ENCODE measurements around the gene NRXN3. TPM values are rescaled to one million over a fixed set of nuclear protein-coding genes. Genes with fewer than 3 reads are reported as not detected.

NRXN3 gene
- total and polyA plus RNA-seq, 2 experiments from 2014 or later = 1.0 to 1.8 TPM

- no peak for TF ChIP-seq CREB1 (CRISPR knock-in tag; IDR thresholded peaks at IDR 0.05; ENCODE audit: low read depth)
- TF ChIP-seq ZNF331 (CRISPR knock-in tag; IDR thresholded peaks at IDR 0.05; ENCODE audit: low read depth) = no peak
- TF ChIP-seq REST (IDR thresholded peaks at IDR 0.05; ENCODE audit: unreplicated experiment) = no peak
- no peak for TF ChIP-seq ZNF114 (CRISPR knock-in tag; IDR thresholded peaks at IDR 0.05)
- TF ChIP-seq EZH2 (IDR thresholded peaks at IDR 0.05; ENCODE audit: low read depth, unreplicated experiment) = no peak
Measured at GRCh38 chr14:79352076-79352630, 1182.0 kb downstream of the NRXN3 start (continued).

- no peaks in the 10 kb centered on the region for H3K36me3 Mint-ChIP-seq (ENCODE audit: low read depth)
- no peak overlapping the region for H3K27ac ChIP-seq (ENCODE audit: low read depth)
- H3K4me1 ChIP-seq (ENCODE audit: insufficient read depth) = 0 out of 2 replicates have a peak, but pooled peaks cover 6% of the 10 kb centered on the region
- TF ChIP-seq, protein P1, sequence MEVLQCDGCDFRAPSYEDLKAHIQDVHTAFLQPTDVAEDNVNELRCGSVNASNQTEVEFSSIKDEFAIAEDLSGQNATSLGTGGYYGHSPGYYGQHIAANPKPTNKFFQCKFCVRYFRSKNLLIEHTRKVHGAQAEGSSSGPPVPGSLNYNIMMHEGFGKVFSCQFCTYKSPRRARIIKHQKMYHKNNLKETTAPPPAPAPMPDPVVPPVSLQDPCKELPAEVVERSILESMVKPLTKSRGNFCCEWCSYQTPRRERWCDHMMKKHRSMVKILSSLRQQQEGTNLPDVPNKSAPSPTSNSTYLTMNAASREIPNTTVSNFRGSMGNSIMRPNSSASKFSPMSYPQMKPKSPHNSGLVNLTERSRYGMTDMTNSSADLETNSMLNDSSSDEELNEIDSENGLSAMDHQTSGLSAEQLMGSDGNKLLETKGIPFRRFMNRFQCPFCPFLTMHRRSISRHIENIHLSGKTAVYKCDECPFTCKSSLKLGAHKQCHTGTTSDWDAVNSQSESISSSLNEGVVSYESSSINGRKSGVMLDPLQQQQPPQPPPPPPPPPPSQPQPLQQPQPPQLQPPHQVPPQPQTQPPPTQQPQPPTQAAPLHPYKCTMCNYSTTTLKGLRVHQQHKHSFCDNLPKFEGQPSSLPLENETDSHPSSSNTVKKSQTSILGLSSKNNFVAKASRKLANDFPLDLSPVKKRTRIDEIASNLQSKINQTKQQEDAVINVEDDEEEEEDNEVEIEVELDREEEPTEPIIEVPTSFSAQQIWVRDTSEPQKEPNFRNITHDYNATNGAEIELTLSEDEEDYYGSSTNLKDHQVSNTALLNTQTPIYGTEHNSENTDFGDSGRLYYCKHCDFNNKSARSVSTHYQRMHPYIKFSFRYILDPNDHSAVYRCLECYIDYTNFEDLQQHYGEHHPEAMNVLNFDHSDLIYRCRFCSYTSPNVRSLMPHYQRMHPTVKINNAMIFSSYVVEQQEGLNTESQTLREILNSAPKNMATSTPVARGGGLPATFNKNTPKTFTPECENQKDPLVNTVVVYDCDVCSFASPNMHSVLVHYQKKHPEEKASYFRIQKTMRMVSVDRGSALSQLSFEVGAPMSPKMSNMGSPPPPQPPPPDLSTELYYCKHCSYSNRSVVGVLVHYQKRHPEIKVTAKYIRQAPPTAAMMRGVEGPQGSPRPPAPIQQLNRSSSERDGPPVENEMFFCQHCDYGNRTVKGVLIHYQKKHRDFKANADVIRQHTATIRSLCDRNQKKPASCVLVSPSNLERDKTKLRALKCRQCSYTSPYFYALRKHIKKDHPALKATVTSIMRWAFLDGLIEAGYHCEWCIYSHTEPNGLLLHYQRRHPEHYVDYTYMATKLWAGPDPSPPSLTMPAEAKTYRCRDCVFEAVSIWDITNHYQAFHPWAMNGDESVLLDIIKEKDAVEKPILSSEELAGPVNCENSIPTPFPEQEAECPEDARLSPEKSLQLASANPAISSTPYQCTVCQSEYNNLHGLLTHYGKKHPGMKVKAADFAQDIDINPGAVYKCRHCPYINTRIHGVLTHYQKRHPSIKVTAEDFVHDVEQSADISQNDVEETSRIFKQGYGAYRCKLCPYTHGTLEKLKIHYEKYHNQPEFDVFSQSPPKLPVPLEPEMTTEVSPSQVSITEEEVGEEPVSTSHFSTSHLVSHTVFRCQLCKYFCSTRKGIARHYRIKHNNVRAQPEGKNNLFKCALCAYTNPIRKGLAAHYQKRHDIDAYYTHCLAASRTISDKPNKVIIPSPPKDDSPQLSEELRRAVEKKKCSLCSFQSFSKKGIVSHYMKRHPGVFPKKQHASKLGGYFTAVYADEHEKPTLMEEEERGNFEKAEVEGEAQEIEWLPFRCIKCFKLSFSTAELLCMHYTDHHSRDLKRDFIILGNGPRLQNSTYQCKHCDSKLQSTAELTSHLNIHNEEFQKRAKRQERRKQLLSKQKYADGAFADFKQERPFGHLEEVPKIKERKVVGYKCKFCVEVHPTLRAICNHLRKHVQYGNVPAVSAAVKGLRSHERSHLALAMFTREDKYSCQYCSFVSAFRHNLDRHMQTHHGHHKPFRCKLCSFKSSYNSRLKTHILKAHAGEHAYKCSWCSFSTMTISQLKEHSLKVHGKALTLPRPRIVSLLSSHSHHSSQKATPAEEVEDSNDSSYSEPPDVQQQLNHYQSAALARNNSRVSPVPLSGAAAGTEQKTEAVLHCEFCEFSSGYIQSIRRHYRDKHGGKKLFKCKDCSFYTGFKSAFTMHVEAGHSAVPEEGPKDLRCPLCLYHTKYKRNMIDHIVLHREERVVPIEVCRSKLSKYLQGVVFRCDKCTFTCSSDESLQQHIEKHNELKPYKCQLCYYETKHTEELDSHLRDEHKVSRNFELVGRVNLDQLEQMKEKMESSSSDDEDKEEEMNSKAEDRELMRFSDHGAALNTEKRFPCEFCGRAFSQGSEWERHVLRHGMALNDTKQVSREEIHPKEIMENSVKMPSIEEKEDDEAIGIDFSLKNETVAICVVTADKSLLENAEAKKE (CRISPR knock-in tag; IDR thresholded peaks at IDR 0.05) = no peak
- no peak for TF ChIP-seq REST (IDR thresholded peaks at IDR 0.05; ENCODE audit: unreplicated experiment)
- H3K4me3 ChIP-seq = no peak overlapping the region
- H3K4me1 Mint-ChIP-seq = peaks cover 30% of the 10 kb centered on the region; the same call in 2 of the 3 replicates
- no peaks in the 10 kb centered on the region for H3K79me2 ChIP-seq (replicated peaks; ENCODE audit: insufficient read depth)
- no peaks in the 10 kb centered on the region for H3K9me2 ChIP-seq (ENCODE audit: insufficient read depth)
- no peaks in the 10 kb centered on the region for H4K20me1 ChIP-seq (replicated peaks; ENCODE audit: insufficient read depth)
- no peak for ATAC-seq
- no peaks in the 10 kb centered on the region for H3K9me3 Mint-ChIP-seq
- H3K36me3 ChIP-seq (ENCODE audit: insufficient read depth) = no peaks in the 10 kb centered on the region
- no peak overlapping the region for H3K4me3 Mint-ChIP-seq
- H3K27me3 ChIP-seq (ENCODE audit: insufficient read depth) = no peaks in the 10 kb centered on the region
- no peak for DNase-seq (ENCODE audit: low spot score)
- H3F3A ChIP-seq (replicated peaks; ENCODE audit: low read depth) = no peaks in the 10 kb centered on the region
- H3K27me3 Mint-ChIP-seq (ENCODE audit: insufficient read depth, low read depth, poor library complexity) = no peaks in the 10 kb centered on the region
- H2AFZ ChIP-seq = no peak overlapping the region
- no peak overlapping the region for H3K4me2 ChIP-seq
- H3K27ac Mint-ChIP-seq = no peak overlapping the region
Measured at GRCh38 chr14:79354336-79354735, 1184.2 kb downstream of the NRXN3 start.

Data from GM23338 (cell line).